ENCODE results near the gene DLG5.
"Not testable (repeated sequence)": the region's sequence is repeated elsewhere in the genome, so short reads cannot be mapped to it uniquely, and the experiment has no call there.

Gene DLG5

GRCh38 chr10:77776487-77776886 lies 150.1 kb downstream of the DLG5 start:
- peaks cover 22% of the 10 kb centered on the region for H3K9me3 ChIP-seq (ENCODE audit: insufficient read depth, low read length)
- H3K4me1 ChIP-seq (ENCODE audit: insufficient read depth, insufficient read length), result no peaks in the 10 kb centered on the region
- no peak overlapping the region for H3K4me3 ChIP-seq (ENCODE audit: insufficient read length, low read depth)
- DNase-seq (ENCODE audit: low read depth, low spot score), result no peak
- TF ChIP-seq ZNF274 (IDR thresholded peaks at IDR 0.05; ENCODE audit: low read depth, low read length) (no peak), SUZ12 (IDR thresholded peaks at IDR 0.05; ENCODE audit: extremely low read depth, insufficient read depth, insufficient read length) (no peak), YY1 (IDR thresholded peaks at IDR 0.05; ENCODE audit: insufficient read depth, insufficient read length) (no peak)
- H3K36me3 ChIP-seq (ENCODE audit: insufficient read depth, insufficient read length, low read length), result peaks cover 10% of the 10 kb centered on the region
- H3K9ac ChIP-seq (ENCODE audit: insufficient read length, low read depth), result no peak overlapping the region
- no peaks in the 10 kb centered on the region for H3K27me3 ChIP-seq (ENCODE audit: insufficient read depth, insufficient read length)

- H3K4me1 ChIP-seq (ENCODE audit: insufficient read depth, insufficient read length), result no peaks in the 10 kb centered on the region
- TF ChIP-seq ZNF274 (IDR thresholded peaks at IDR 0.05; ENCODE audit: low read depth, low read length), result no peak
- TF ChIP-seq YY1 (IDR thresholded peaks at IDR 0.05; ENCODE audit: insufficient read depth, insufficient read length), result no peak
- no peak for TF ChIP-seq SUZ12 (IDR thresholded peaks at IDR 0.05; ENCODE audit: extremely low read depth, insufficient read depth, insufficient read length)
Observed at GRCh38 chr10:77774940-77775391, 151.6 kb downstream of the DLG5 start.

GRCh38 chr10:77773631-77774426 lies 152.7 kb downstream of the DLG5 start:
- no peaks in the 10 kb centered on the region for H3K36me3 ChIP-seq (ENCODE audit: insufficient read depth, insufficient read length, low read length)
- H3K9me3 ChIP-seq (ENCODE audit: insufficient read depth, low read length), result peaks cover 22% of the 10 kb centered on the region
- H3K9ac ChIP-seq (ENCODE audit: insufficient read length, low read depth), result no peak overlapping the region
- H3K27me3 ChIP-seq (ENCODE audit: insufficient read depth, insufficient read length), result no peaks in the 10 kb centered on the region
- no peaks in the 10 kb centered on the region for H3K4me1 ChIP-seq (ENCODE audit: insufficient read depth, insufficient read length)
- TF ChIP-seq YY1 (IDR thresholded peaks at IDR 0.05; ENCODE audit: insufficient read depth, insufficient read length) (no peak), SUZ12 (IDR thresholded peaks at IDR 0.05; ENCODE audit: extremely low read depth, insufficient read depth, insufficient read length) (no peak), ZNF274 (IDR thresholded peaks at IDR 0.05; ENCODE audit: low read depth, low read length) (no peak)
- no peak overlapping the region for H3K4me3 ChIP-seq (ENCODE audit: insufficient read length, low read depth)
- DNase-seq (ENCODE audit: low read depth, low spot score), result no peak

More at GRCh38 chr10:77774940-77775391, 151.6 kb downstream of the DLG5 start:
- no peak overlapping the region for H3K4me3 ChIP-seq (ENCODE audit: insufficient read length, low read depth)
- no peaks in the 10 kb centered on the region for H3K36me3 ChIP-seq (ENCODE audit: insufficient read depth, insufficient read length, low read length)
- DNase-seq (ENCODE audit: low read depth, low spot score), result no peak
- H3K9me3 ChIP-seq (ENCODE audit: insufficient read depth, low read length), result peaks cover 22% of the 10 kb centered on the region
- no peak overlapping the region for H3K9ac ChIP-seq (ENCODE audit: insufficient read length, low read depth)
- H3K27me3 ChIP-seq (ENCODE audit: insufficient read depth, insufficient read length), result no peaks in the 10 kb centered on the region

- not testable (repeated sequence) for H3K9ac ChIP-seq (ENCODE audit: insufficient read length, low read depth); H3K27me3 ChIP-seq (ENCODE audit: insufficient read depth, insufficient read length); DNase-seq (ENCODE audit: low read depth, low spot score); H3K36me3 ChIP-seq (ENCODE audit: insufficient read depth, insufficient read length, low read length); H3K4me1 ChIP-seq (ENCODE audit: insufficient read depth, insufficient read length); H3K4me3 ChIP-seq (ENCODE audit: insufficient read length, low read depth)
- H3K9me3 ChIP-seq (ENCODE audit: insufficient read depth, low read length), result peaks cover 21% of the 10 kb centered on the region
Observed at GRCh38 chr10:77772852-77773600, 153.5 kb downstream of the DLG5 start.

DNA sequence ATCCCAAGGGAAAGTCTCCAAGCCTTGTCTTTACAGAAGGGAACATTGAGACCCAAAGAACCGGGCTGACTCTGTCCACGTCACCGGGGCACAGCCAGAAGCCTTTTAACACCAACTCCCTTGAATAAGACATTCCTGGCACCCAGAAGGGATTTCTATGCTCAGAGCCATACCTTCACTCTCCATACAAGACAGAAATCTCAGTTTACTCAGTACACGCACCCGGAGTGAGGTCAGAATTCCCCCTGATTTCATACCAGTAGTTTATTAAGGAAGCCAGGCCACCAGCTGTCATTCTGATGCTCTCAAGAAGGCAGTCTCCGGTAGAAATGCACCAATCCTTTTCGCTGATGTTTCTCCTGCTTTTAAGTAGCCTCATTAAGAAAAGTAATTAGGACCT lies 154.7 kb downstream of the DLG5 start:
- no peak overlapping the region for H3K9ac ChIP-seq (ENCODE audit: insufficient read length, low read depth)
- TF ChIP-seq YY1 (IDR thresholded peaks at IDR 0.05; ENCODE audit: insufficient read depth, insufficient read length) (no peak), SUZ12 (IDR thresholded peaks at IDR 0.05; ENCODE audit: extremely low read depth, insufficient read depth, insufficient read length) (no peak), ZNF274 (IDR thresholded peaks at IDR 0.05; ENCODE audit: low read depth, low read length) (no peak)
- peaks cover 9% of the 10 kb centered on the region for H3K9me3 ChIP-seq (ENCODE audit: insufficient read depth, low read length)
- H3K4me3 ChIP-seq (ENCODE audit: insufficient read length, low read depth), result no peak overlapping the region
- H3K4me1 ChIP-seq (ENCODE audit: insufficient read depth, insufficient read length), result no peaks in the 10 kb centered on the region
- DNase-seq (ENCODE audit: low read depth, low spot score), result no peak
- no peaks in the 10 kb centered on the region for H3K36me3 ChIP-seq (ENCODE audit: insufficient read depth, insufficient read length, low read length)
- no peaks in the 10 kb centered on the region for H3K27me3 ChIP-seq (ENCODE audit: insufficient read depth, insufficient read length)

GRCh38 chr10:77771450-77771849 lies 155.1 kb downstream of the DLG5 start:
- Histone ChIP-seq H3K4me3 (ENCODE audit: insufficient read length, low read depth) (no peak overlapping the region), H3K36me3 (ENCODE audit: insufficient read depth, insufficient read length, low read length) (no peaks in the 10 kb centered on the region), H3K27me3 (ENCODE audit: insufficient read depth, insufficient read length) (no peaks in the 10 kb centered on the region), H3K4me1 (ENCODE audit: insufficient read depth, insufficient read length) (no peaks in the 10 kb centered on the region), H3K9ac (ENCODE audit: insufficient read length, low read depth) (no peak overlapping the region), H3K9me3 (ENCODE audit: insufficient read depth, low read length) (peaks cover 5% of the 10 kb centered on the region)
- no peak for TF ChIP-seq SUZ12 (IDR thresholded peaks at IDR 0.05; ENCODE audit: extremely low read depth, insufficient read depth, insufficient read length)
- no peak for TF ChIP-seq ZNF274 (IDR thresholded peaks at IDR 0.05; ENCODE audit: low read depth, low read length)
- no peak for TF ChIP-seq YY1 (IDR thresholded peaks at IDR 0.05; ENCODE audit: insufficient read depth, insufficient read length)
- no peak for DNase-seq (ENCODE audit: low read depth, low spot score)

DNA sequence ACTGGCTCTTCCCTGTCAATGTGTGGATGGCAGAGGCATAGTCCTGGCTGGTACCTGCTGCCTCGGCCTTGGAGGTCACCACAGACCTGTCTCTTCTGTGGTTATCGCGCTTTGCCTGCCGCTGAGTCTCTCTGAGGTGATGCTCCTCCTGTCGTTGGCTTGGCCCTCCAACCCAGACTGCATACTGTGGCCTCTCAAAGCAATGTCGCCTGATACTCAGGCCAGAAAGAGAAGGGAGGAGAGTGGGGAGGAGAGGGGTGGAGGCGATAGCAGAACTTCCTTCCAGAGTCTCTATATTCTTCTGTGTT lies 155.7 kb downstream of the DLG5 start:
- no peaks in the 10 kb centered on the region for H3K36me3 ChIP-seq (ENCODE audit: insufficient read depth, insufficient read length, low read length)
- no peaks in the 10 kb centered on the region for H3K27me3 ChIP-seq (ENCODE audit: insufficient read depth, insufficient read length)
- DNase-seq (ENCODE audit: low read depth, low spot score), result no peak
- no peak overlapping the region for H3K9ac ChIP-seq (ENCODE audit: insufficient read length, low read depth)
- TF ChIP-seq YY1 (IDR thresholded peaks at IDR 0.05; ENCODE audit: insufficient read depth, insufficient read length) (no peak), SUZ12 (IDR thresholded peaks at IDR 0.05; ENCODE audit: extremely low read depth, insufficient read depth, insufficient read length) (no peak), ZNF274 (IDR thresholded peaks at IDR 0.05; ENCODE audit: low read depth, low read length) (no peak)
- H3K4me1 ChIP-seq (ENCODE audit: insufficient read depth, insufficient read length), result no peaks in the 10 kb centered on the region
- H3K9me3 ChIP-seq (ENCODE audit: insufficient read depth, low read length), result no peaks in the 10 kb centered on the region
- H3K4me3 ChIP-seq (ENCODE audit: insufficient read length, low read depth), result no peak overlapping the region
